OCI-LY1 (cell line): ENCODE data around the gene ZBTB7A.
"Not testable (repeated sequence)": the region's sequence is repeated elsewhere in the genome, so short reads cannot be mapped to it uniquely, and the experiment has no call there.

Experiments used
- H2AFZ ChIP-seq: fragments of 200-600 bp; sonication (generic), shearing (Covaris generic); 2 replicates; pipeline ENCODE4 v1.6.0; 2014; ENCODE audit warnings: antibody characterized with exemption, mild to moderate bottlenecking, low read length
- H3F3A ChIP-seq: fragments of 200-600 bp; sonication (generic), shearing (Covaris generic); 2 replicates; pipeline ENCODE4 v1.6.0; 2014; ENCODE audit warnings: mild to moderate bottlenecking, antibody characterized with exemption, low read length, moderate library complexity; ENCODE audit not compliant: insufficient read depth
- H3K27ac ChIP-seq: fragments of 200-600 bp; sonication (generic); 2 replicates; pipeline ENCODE4 v1.5.1; 2014; ENCODE audit warnings: low read length, mixed run types, mild to moderate bottlenecking, low read depth; ENCODE audit not compliant: poor library complexity, severe bottlenecking
- H3K27me3 ChIP-seq: fragments of 200-600 bp; sonication (generic); 2 replicates; pipeline ENCODE4 v1.6.0; 2014; ENCODE audit warnings: antibody characterized with exemption, mild to moderate bottlenecking, low read length, moderate library complexity; ENCODE audit not compliant: insufficient read depth
- H3K36me3 ChIP-seq: fragments of 200-600 bp; sonication (generic); 2 replicates; pipeline ENCODE4 v1.6.1; 2014; ENCODE audit warnings: mild to moderate bottlenecking, antibody characterized with exemption, low read length, moderate library complexity, mixed read lengths; ENCODE audit not compliant: insufficient read depth
- H3K4me1 ChIP-seq: fragments of 200-600 bp; sonication (generic); 2 replicates; pipeline ENCODE4 v1.5.1; 2014; ENCODE audit warnings: mild to moderate bottlenecking, low read length, moderate library complexity; ENCODE audit not compliant: insufficient read depth, severe bottlenecking
- H3K4me2 ChIP-seq: fragments of 200-600 bp; sonication (generic), shearing (Covaris generic); 2 replicates; pipeline ENCODE4 v1.6.1; 2014; ENCODE audit warnings: low read length
- H3K4me3 ChIP-seq: fragments of 200-600 bp; sonication (generic); 2 replicates; pipeline ENCODE4 v1.5.1; 2014; ENCODE audit warnings: low read length, low read depth, mild to moderate bottlenecking, mixed read lengths; ENCODE audit not compliant: poor library complexity, severe bottlenecking
- H3K79me2 ChIP-seq: fragments of 200-600 bp; shearing (Covaris generic); 2 replicates; pipeline ENCODE4 v1.6.1; 2016; ENCODE audit warnings: mixed run types, low read length, mixed read lengths; ENCODE audit not compliant: insufficient read depth
- H3K9ac ChIP-seq: fragments of 200-600 bp; sonication (generic), shearing (Covaris generic); 2 replicates; pipeline ENCODE4 v1.6.1; 2014; ENCODE audit warnings: mild to moderate bottlenecking, low read length, mixed read lengths
- H3K9me2 ChIP-seq: fragments of 200-600 bp; sonication (generic), shearing (Covaris generic); 2 replicates; pipeline ENCODE4 v1.6.1; 2014; ENCODE audit warnings: low read depth, mild to moderate bottlenecking, low read length, mixed read lengths
- H3K9me3 ChIP-seq: fragments of 200-600 bp; shearing (Covaris generic); 2 replicates; pipeline ENCODE4 v1.6.1; 2014; ENCODE audit warnings: low read length, mixed read lengths
- H4K20me1 ChIP-seq: fragments of 200-600 bp; sonication (generic), shearing (Covaris generic); 2 replicates; pipeline ENCODE4 v1.6.0; 2016; ENCODE audit warnings: mild to moderate bottlenecking, low read length; ENCODE audit not compliant: insufficient read depth
- EZH2 ChIP-seq: fragments of 200-600 bp; sonication (generic), shearing (Covaris generic); IDR thresholded peaks from 2 replicates; pipeline ENCODE4 v1.8.0; 2017; ENCODE audit warnings: borderline replicate concordance, mixed run types, mild to moderate bottlenecking, antibody characterized with exemption, low read length, moderate library complexity, mixed read lengths
- TF ChIP-seq, protein P1 (sequence below): fragments of 200-600 bp; sonication (generic), shearing (Covaris generic); IDR thresholded peaks from 2 replicates; pipeline ENCODE4 v1.5.1; 2017; ENCODE audit warnings: mild to moderate bottlenecking, antibody characterized with exemption, low read length, moderate library complexity, mixed read lengths

The ZBTB7A gene

GRCh38 chr19:4012092-4012974 is 54.4 kb downstream of the ZBTB7A start:
- Histone ChIP-seq H3K79me2 (peaks cover 17% of the 10 kb centered on the region; the same call in 1 of the 2 replicates), H3K4me1 (peaks cover 19% of the 10 kb centered on the region), H3K9me3 (no peaks in the 10 kb centered on the region)

DNA sequence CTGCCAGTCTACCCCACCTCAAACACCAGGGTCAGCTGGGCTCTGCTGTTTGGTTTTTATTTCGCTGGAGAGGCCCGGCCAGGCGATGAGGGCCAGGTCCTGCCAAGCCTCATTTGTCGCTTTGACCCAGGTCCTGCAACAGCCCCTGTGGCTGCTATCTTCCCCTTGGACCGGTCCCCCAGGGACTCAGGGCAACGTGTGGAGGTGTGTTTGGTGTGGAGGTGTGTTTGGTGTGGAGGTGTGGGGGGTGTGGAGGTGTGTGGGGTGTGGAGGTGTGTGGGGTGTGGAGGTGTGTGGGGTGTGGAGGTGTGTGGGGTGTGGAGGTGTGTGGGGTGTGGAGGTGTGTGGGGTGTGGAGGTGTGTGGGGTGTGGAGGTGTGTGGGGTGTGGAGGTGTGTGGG is 55.3 kb downstream of the ZBTB7A start:
- H3K9me2 ChIP-seq, H3K9me3 ChIP-seq, H3K27ac ChIP-seq, H3K4me3 ChIP-seq, H2AFZ ChIP-seq, H4K20me1 ChIP-seq, H3K27me3 ChIP-seq, H3K9ac ChIP-seq, H3K4me2 ChIP-seq, H3F3A ChIP-seq: not testable (repeated sequence)
- Histone ChIP-seq H3K36me3 (peaks cover 33% of the 10 kb centered on the region), H3K79me2 (peaks cover 17% of the 10 kb centered on the region; the same call in 1 of the 2 replicates), H3K4me1 (peaks cover 23% of the 10 kb centered on the region)

More at GRCh38 chr19:4012092-4012974, 54.4 kb downstream of the ZBTB7A start:
- Histone ChIP-seq H3K4me3 (no peak overlapping the region), H3K9me2 (no peaks in the 10 kb centered on the region), H3K27me3 (no peaks in the 10 kb centered on the region), H3K9ac (no peak overlapping the region), H4K20me1 (no peaks in the 10 kb centered on the region), H3F3A (no peaks in the 10 kb centered on the region), H3K4me2 (no peak overlapping the region), H3K36me3 (peaks cover 34% of the 10 kb centered on the region), H2AFZ (no peak overlapping the region), H3K27ac (no peak overlapping the region)
- no peak for TF ChIP-seq EZH2
- TF ChIP-seq, protein P1, sequence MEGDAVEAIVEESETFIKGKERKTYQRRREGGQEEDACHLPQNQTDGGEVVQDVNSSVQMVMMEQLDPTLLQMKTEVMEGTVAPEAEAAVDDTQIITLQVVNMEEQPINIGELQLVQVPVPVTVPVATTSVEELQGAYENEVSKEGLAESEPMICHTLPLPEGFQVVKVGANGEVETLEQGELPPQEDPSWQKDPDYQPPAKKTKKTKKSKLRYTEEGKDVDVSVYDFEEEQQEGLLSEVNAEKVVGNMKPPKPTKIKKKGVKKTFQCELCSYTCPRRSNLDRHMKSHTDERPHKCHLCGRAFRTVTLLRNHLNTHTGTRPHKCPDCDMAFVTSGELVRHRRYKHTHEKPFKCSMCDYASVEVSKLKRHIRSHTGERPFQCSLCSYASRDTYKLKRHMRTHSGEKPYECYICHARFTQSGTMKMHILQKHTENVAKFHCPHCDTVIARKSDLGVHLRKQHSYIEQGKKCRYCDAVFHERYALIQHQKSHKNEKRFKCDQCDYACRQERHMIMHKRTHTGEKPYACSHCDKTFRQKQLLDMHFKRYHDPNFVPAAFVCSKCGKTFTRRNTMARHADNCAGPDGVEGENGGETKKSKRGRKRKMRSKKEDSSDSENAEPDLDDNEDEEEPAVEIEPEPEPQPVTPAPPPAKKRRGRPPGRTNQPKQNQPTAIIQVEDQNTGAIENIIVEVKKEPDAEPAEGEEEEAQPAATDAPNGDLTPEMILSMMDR, result no peak

GRCh38 chr19:4010808-4011110 is 55.9 kb downstream of the ZBTB7A start:
- Histone ChIP-seq H2AFZ (no peak overlapping the region), H3K27me3 (no peaks in the 10 kb centered on the region), H3K4me1 (peaks cover 24% of the 10 kb centered on the region), H3K4me3 (no peak overlapping the region), H4K20me1 (no peaks in the 10 kb centered on the region), H3K36me3 (peaks cover 33% of the 10 kb centered on the region), H3K9me3 (no peaks in the 10 kb centered on the region), H3K4me2 (no peak overlapping the region), H3K9me2 (no peaks in the 10 kb centered on the region), H3K9ac (no peak overlapping the region), H3K79me2 (peaks cover 17% of the 10 kb centered on the region; the same call in 1 of the 2 replicates), H3F3A (no peaks in the 10 kb centered on the region), H3K27ac (no peak overlapping the region)
- TF ChIP-seq, protein P1, result no peak
